Measurements from ENCODE around the gene ACSS2. TPM values are rescaled to one million over a fixed set of nuclear protein-coding genes. Genes with fewer than 3 reads are reported as not detected.

The ACSS2 gene
- total and polyA plus RNA-seq, 10 of the 15 experiments (the other 5 are each of a cell fraction or from before 2014, with no cell fraction given): 2.8 to 37.2 (median 24.2) TPM

- no peak for TF ChIP-seq RB1 (IDR thresholded peaks at IDR 0.05; ENCODE audit: borderline replicate concordance)
Measured at GRCh38 chr20:34927736-34928135, 51.3 kb downstream of the ACSS2 start (continued).

- no TSS peak for BruUV-seq (replicated peaks)
- peaks cover 6 to 8% of the 10 kb centered on the region in 2 experiments; a peak in 3 of 4 replicates for H3K36me3 ChIP-seq (ENCODE audit: control insufficient read depth in 2 of 2, insufficient read depth in 2 of 2, low read length in 1 of 2)
- in situ Hi-C loops (cut with MboI): no loop called here
- no peak overlapping the region for H3K4me3 ChIP-seq
- DNase-seq (ENCODE audit: low read depth, low spot score) (no peak), ATAC-seq (no peak), FAIRE-seq (no peak)
- intact Hi-C loops (cut with micrococcal nuclease; ENCODE audit: unreplicated experiment): no loop called here
- H4K20me1 ChIP-seq (ENCODE audit: control insufficient read depth, insufficient read depth): no peaks in the 10 kb centered on the region
- no peak overlapping the region for H3K4me2 ChIP-seq (ENCODE audit: control insufficient read depth, insufficient read depth)
- no peaks in the 10 kb centered on the region for H3K27me3 ChIP-seq (replicated peaks in 1 of 2; ENCODE audit: control insufficient read depth in 2 of 2, insufficient read depth in 2 of 2, low read length in 1 of 2)
- ChIA-PET RAD21 (ENCODE audit: unreplicated experiment) (no interaction called here), SMC1A (ENCODE audit: uncharacterized antibody, unreplicated experiment) (no interaction called here), CTCF (interaction anchor here (0.6 kb wide), 1 partner anchor 11 kb away, joined by 3 read pairs; no protein-coding TSS in a partner anchor), POLR2A (interaction anchor here (0.6 kb wide), 1 partner anchor 499 kb away, joined by 4 read pairs; no protein-coding TSS in a partner anchor)
- no peak overlapping the region for H3K27ac ChIP-seq (ENCODE audit: control insufficient read depth, insufficient read depth)
- H2AFZ ChIP-seq (ENCODE audit: control insufficient read depth, low read depth, low read length): no peak overlapping the region
- H3K4me1 ChIP-seq (ENCODE audit: control insufficient read depth, insufficient read depth, low read length): no peaks in the 10 kb centered on the region
- no peaks in the 10 kb centered on the region for H3K79me2 ChIP-seq (ENCODE audit: control insufficient read depth, insufficient read depth, low read length)
- no peaks in the 10 kb centered on the region for H3K9me3 ChIP-seq (replicated peaks; ENCODE audit: control insufficient read depth, insufficient read depth, low read length)
- TF ChIP-seq ZNF274 (IDR thresholded peaks at IDR 0.05; ENCODE audit: insufficient read depth, insufficient read length) (no peak), NR2C2 (IDR thresholded peaks at IDR 0.05; ENCODE audit: borderline replicate concordance, control insufficient read depth, insufficient read length, low read depth) (no peak), SP1 (IDR thresholded peaks at IDR 0.05; ENCODE audit: low read depth, low read length) (no peak), MEF2A (IDR thresholded peaks at IDR 0.05; ENCODE audit: insufficient read depth, low read depth, low read length) (no peak), CHD4 (IDR thresholded peaks at IDR 0.05) (no peak), CHD2 (IDR thresholded peaks at IDR 0.05; ENCODE audit: borderline replicate concordance, low read depth, low read length) (no peak), CTCF (IDR thresholded peaks at IDR 0.05 in 2 of 3, conservative IDR thresholded peaks at IDR 0.05 in 1 of 3; ENCODE audit: control insufficient read depth in 2 of 3, extremely low read depth in 1 of 3, insufficient read depth in 1 of 3, low read depth in 3 of 3, low read length in 3 of 3) (no peak), MEF2B (IDR thresholded peaks at IDR 0.05; ENCODE audit: partially characterized antibody, poor library complexity, severe bottlenecking) (no peak), POLR2AphosphoS2 (IDR thresholded peaks at IDR 0.05; ENCODE audit: low read depth, low read length) (no peak), HDGF (IDR thresholded peaks at IDR 0.05) (no peak), NFXL1 (IDR thresholded peaks at IDR 0.05; ENCODE audit: borderline replicate concordance) (no peak), ZNF24 (IDR thresholded peaks at IDR 0.05) (no peak), IRF3 (IDR thresholded peaks at IDR 0.05) (no peak), KAT2A (conservative IDR thresholded peaks at IDR 0.05; ENCODE audit: control insufficient read depth, low read depth, low read length) (no peak), ZZZ3 (IDR thresholded peaks at IDR 0.05; ENCODE audit: control insufficient read depth, insufficient read length, low read depth) (no peak), CBX5 (IDR thresholded peaks at IDR 0.05; ENCODE audit: low read depth) (no peak), YBX1 (IDR thresholded peaks at IDR 0.05) (no peak)
- H3K9ac ChIP-seq (ENCODE audit: control insufficient read depth, insufficient read depth, low read length): no peak overlapping the region
- 96% methylated on average over 2 of the region's 2 CpGs for WGBS (ENCODE audit: insufficient coverage, insufficient replicate concordance, low lambda C conversion rate, missing lambda C conversion rate)
Measured at GRCh38 chr20:34928411-34928810, 52.0 kb downstream of the ACSS2 start.

Measured in GM12878 (cell line).